Measurements from ENCODE around the gene CABYR. TPM values are rescaled to one million over a fixed set of nuclear protein-coding genes. Genes with fewer than 3 reads are reported as not detected.
"Not testable (repeated sequence)": the region's sequence is repeated elsewhere in the genome, so short reads cannot be mapped to it uniquely, and the experiment has no call there.

The CABYR gene
- total RNA-seq, 1 experiment from 2014 or later: 19.3 TPM

GRCh38 chr18:24142376-24142775 lies 3.5 kb downstream of the CABYR start:
- Mint-ChIP-seq H3K27me3 (ENCODE audit: low read depth) (no peaks in the 10 kb centered on the region), H3K36me3 (peaks cover 20% of the 10 kb centered on the region), H3K4me1 (peaks cover 18% of the 10 kb centered on the region), H3K9me3 (peaks cover 5% of the 10 kb centered on the region), H3K27ac (no peak overlapping the region), H3K4me3 (no peak overlapping the region)
- ChIA-PET POLR2A (no interaction called here), CTCF (interaction anchor here (0.7 to 1.0 kb wide), 2 partner anchors 311 to 347 kb away, joined by 3 read pairs; no protein-coding TSS in a partner anchor)
- no peak for TF ChIP-seq MYBL2 (CRISPR knock-in tag; IDR thresholded peaks at IDR 0.05)
- TF ChIP-seq ETV6 (CRISPR knock-in tag; IDR thresholded peaks at IDR 0.05): no peak
- no peak for TF ChIP-seq NFYB (CRISPR knock-in tag; conservative IDR thresholded peaks at IDR 0.05; ENCODE audit: low read depth)
- no peak for TF ChIP-seq ERG (CRISPR knock-in tag; IDR thresholded peaks at IDR 0.05)
- TF ChIP-seq, protein P1, sequence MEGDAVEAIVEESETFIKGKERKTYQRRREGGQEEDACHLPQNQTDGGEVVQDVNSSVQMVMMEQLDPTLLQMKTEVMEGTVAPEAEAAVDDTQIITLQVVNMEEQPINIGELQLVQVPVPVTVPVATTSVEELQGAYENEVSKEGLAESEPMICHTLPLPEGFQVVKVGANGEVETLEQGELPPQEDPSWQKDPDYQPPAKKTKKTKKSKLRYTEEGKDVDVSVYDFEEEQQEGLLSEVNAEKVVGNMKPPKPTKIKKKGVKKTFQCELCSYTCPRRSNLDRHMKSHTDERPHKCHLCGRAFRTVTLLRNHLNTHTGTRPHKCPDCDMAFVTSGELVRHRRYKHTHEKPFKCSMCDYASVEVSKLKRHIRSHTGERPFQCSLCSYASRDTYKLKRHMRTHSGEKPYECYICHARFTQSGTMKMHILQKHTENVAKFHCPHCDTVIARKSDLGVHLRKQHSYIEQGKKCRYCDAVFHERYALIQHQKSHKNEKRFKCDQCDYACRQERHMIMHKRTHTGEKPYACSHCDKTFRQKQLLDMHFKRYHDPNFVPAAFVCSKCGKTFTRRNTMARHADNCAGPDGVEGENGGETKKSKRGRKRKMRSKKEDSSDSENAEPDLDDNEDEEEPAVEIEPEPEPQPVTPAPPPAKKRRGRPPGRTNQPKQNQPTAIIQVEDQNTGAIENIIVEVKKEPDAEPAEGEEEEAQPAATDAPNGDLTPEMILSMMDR (IDR thresholded peaks at IDR 0.05): no peak
- no peak for TF ChIP-seq CREM (CRISPR knock-in tag; IDR thresholded peaks at IDR 0.05)
- TF ChIP-seq, protein P2, sequence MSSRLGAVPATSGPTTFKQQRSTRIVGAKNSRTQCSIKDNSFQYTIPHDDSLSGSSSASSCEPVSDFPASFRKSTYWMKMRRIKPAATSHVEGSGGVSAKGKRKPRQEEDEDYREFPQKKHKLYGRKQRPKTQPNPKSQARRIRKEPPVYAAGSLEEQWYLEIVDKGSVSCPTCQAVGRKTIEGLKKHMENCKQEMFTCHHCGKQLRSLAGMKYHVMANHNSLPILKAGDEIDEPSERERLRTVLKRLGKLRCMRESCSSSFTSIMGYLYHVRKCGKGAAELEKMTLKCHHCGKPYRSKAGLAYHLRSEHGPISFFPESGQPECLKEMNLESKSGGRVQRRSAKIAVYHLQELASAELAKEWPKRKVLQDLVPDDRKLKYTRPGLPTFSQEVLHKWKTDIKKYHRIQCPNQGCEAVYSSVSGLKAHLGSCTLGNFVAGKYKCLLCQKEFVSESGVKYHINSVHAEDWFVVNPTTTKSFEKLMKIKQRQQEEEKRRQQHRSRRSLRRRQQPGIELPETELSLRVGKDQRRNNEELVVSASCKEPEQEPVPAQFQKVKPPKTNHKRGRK (CRISPR knock-in tag; IDR thresholded peaks at IDR 0.05; ENCODE audit: borderline replicate concordance): no peak
- TF ChIP-seq ZNF423 (CRISPR knock-in tag; IDR thresholded peaks at IDR 0.05): no peak
- no peak for TF ChIP-seq OVOL2 (CRISPR knock-in tag; IDR thresholded peaks at IDR 0.05; ENCODE audit: borderline replicate concordance)
- TF ChIP-seq ATF1 (CRISPR knock-in tag; IDR thresholded peaks at IDR 0.05): no peak
- TF ChIP-seq, protein P3, sequence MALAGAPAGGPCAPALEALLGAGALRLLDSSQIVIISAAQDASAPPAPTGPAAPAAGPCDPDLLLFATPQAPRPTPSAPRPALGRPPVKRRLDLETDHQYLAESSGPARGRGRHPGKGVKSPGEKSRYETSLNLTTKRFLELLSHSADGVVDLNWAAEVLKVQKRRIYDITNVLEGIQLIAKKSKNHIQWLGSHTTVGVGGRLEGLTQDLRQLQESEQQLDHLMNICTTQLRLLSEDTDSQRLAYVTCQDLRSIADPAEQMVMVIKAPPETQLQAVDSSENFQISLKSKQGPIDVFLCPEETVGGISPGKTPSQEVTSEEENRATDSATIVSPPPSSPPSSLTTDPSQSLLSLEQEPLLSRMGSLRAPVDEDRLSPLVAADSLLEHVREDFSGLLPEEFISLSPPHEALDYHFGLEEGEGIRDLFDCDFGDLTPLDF (CRISPR knock-in tag; IDR thresholded peaks at IDR 0.05): no peak
- TF ChIP-seq SMAD3 (CRISPR knock-in tag; IDR thresholded peaks at IDR 0.05; ENCODE audit: borderline replicate concordance): no peak
- no peak for TF ChIP-seq FOXK1 (CRISPR knock-in tag; IDR thresholded peaks at IDR 0.05)
- TF ChIP-seq NFATC4 (CRISPR knock-in tag; IDR thresholded peaks at IDR 0.05): no peak
- TF ChIP-seq NR3C1 (CRISPR knock-in tag; conservative IDR thresholded peaks at IDR 0.05; ENCODE audit: low read depth): no peak
- TF ChIP-seq ZNF396 (CRISPR knock-in tag; IDR thresholded peaks at IDR 0.05; ENCODE audit: borderline replicate concordance): no peak
- TF ChIP-seq, protein P4, sequence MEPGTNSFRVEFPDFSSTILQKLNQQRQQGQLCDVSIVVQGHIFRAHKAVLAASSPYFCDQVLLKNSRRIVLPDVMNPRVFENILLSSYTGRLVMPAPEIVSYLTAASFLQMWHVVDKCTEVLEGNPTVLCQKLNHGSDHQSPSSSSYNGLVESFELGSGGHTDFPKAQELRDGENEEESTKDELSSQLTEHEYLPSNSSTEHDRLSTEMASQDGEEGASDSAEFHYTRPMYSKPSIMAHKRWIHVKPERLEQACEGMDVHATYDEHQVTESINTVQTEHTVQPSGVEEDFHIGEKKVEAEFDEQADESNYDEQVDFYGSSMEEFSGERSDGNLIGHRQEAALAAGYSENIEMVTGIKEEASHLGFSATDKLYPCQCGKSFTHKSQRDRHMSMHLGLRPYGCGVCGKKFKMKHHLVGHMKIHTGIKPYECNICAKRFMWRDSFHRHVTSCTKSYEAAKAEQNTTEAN (CRISPR knock-in tag; IDR thresholded peaks at IDR 0.05): no peak
- no peak for TF ChIP-seq E2F5 (CRISPR knock-in tag; IDR thresholded peaks at IDR 0.05)
- no peak for TF ChIP-seq CBFB (CRISPR knock-in tag; IDR thresholded peaks at IDR 0.05; ENCODE audit: low read depth)
- DNase-seq (ENCODE audit: low spot score) (no peak), ATAC-seq (no peak)

DNA sequence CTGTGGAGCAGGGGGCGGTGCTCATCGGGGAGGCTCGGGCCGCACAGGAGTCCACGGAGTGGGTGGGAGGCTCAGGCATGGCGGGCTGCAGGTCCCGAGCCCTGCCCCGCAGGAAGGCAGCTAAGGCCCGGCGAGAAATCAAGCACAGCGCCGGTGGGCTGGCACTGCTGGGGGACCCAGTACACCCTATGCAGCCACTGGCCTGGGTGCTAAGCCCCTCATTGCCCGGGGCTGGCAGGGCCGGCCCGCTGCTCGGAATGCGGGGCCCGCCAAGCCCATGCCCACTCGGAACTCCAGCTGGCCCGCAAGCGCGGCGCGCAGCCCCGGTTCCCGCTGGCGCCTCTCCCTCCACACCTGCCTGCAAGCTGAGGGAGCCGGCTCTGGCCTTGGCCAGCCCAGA lies 10.7 kb downstream of the CABYR start:
- H3K27ac Mint-ChIP-seq; POLR2A ChIA-PET; DNase-seq (ENCODE audit: low spot score); H3K4me3 Mint-ChIP-seq; ATAC-seq; H3K4me1 Mint-ChIP-seq; H3K27me3 Mint-ChIP-seq (ENCODE audit: low read depth): not testable (repeated sequence)
- Mint-ChIP-seq H3K9me3 (peaks cover 11% of the 10 kb centered on the region), H3K36me3 (peaks cover 40% of the 10 kb centered on the region)
- CTCF ChIA-PET: interaction anchor here (1.0 to 2.0 kb wide), 2 partner anchors 11 to 27 kb away, joined by 3 to 8 read pairs; partner anchors contain the start of gene CABYR
